Measurements from ENCODE around the gene TAF11L2.

DNA sequence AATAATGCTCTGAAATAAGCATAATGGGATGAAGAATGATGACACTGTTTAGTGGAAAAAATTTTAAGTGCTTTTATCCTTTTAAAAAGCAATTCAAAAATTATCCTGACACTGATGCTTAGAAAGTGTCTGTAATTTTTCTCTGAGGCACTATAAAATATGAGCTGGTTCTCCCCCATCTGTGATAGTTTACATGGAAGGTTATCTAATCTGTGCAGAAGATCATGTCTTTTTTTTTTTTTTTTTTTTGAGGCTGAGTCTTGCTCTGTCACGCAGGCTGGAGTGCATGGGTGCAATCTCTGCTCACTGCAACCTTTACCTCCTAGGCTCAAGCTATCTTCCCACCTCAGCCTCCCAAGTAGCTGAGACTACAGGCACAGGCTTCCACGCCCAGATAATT, 15.2 kb upstream of the TAF11L2 start:
- TF ChIP-seq, protein P1, sequence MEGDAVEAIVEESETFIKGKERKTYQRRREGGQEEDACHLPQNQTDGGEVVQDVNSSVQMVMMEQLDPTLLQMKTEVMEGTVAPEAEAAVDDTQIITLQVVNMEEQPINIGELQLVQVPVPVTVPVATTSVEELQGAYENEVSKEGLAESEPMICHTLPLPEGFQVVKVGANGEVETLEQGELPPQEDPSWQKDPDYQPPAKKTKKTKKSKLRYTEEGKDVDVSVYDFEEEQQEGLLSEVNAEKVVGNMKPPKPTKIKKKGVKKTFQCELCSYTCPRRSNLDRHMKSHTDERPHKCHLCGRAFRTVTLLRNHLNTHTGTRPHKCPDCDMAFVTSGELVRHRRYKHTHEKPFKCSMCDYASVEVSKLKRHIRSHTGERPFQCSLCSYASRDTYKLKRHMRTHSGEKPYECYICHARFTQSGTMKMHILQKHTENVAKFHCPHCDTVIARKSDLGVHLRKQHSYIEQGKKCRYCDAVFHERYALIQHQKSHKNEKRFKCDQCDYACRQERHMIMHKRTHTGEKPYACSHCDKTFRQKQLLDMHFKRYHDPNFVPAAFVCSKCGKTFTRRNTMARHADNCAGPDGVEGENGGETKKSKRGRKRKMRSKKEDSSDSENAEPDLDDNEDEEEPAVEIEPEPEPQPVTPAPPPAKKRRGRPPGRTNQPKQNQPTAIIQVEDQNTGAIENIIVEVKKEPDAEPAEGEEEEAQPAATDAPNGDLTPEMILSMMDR (IDR thresholded peaks at IDR 0.05): no peak
- no peak for TF ChIP-seq POLR2A (IDR thresholded peaks at IDR 0.05)
- TF ChIP-seq EP300 (IDR thresholded peaks at IDR 0.05): no peak
